Measurements from ENCODE around the gene RAN.

Gene RAN

GRCh38 chr12:130911193-130911592 lies 39.3 kb downstream of the RAN start:
- H3K4me3 ChIP-seq (ENCODE audit: low read length): no peak overlapping the region
- TF ChIP-seq CTCF (conservative IDR thresholded peaks at IDR 0.05; ENCODE audit: low read length): no peak
- no peak for DNase-seq (ENCODE audit: low read depth)

GRCh38 chr12:130911933-130912332 lies 40.1 kb downstream of the RAN start:
- no peak overlapping the region for H3K4me3 ChIP-seq (ENCODE audit: low read length)
- DNase-seq (ENCODE audit: low read depth): no peak
- TF ChIP-seq CTCF (conservative IDR thresholded peaks at IDR 0.05; ENCODE audit: low read length): no peak

- DNase-seq (ENCODE audit: low read depth): peak; percentile 61
- H3K4me3 ChIP-seq (ENCODE audit: low read length): peak overlapping the region; percentile 24
- TF ChIP-seq CTCF (conservative IDR thresholded peaks at IDR 0.05; ENCODE audit: low read length): peak; percentile 95
Observed at GRCh38 chr12:130916241-130916911, 44.5 kb downstream of the RAN start.

- DNase-seq (ENCODE audit: low read depth): no peak
- TF ChIP-seq CTCF (conservative IDR thresholded peaks at IDR 0.05; ENCODE audit: low read length): no peak
- H3K4me3 ChIP-seq (ENCODE audit: low read length): no peak overlapping the region
Observed at GRCh38 chr12:130917607-130918006, 45.7 kb downstream of the RAN start.

GRCh38 chr12:130919086-130919485 lies 47.2 kb downstream of the RAN start:
- DNase-seq (ENCODE audit: low read depth): no peak
- TF ChIP-seq CTCF (conservative IDR thresholded peaks at IDR 0.05; ENCODE audit: low read length): no peak
- no peak overlapping the region for H3K4me3 ChIP-seq (ENCODE audit: low read length)

- no peak for TF ChIP-seq CTCF (conservative IDR thresholded peaks at IDR 0.05; ENCODE audit: low read length)
- peak; percentile 64 for DNase-seq (ENCODE audit: low read depth)
- peak overlapping the region; percentile 4; the same call in 1 of the 2 replicates for H3K4me3 ChIP-seq (ENCODE audit: low read length)
Observed at GRCh38 chr12:130920119-130920703, 48.3 kb downstream of the RAN start.

GRCh38 chr12:130920723-130921381 lies 49.0 kb downstream of the RAN start:
- no peak for TF ChIP-seq CTCF (conservative IDR thresholded peaks at IDR 0.05; ENCODE audit: low read length)

More at GRCh38 chr12:130920723-130921381, 49.0 kb downstream of the RAN start:
- DNase-seq (ENCODE audit: low read depth): peak; percentile 95
- no peak overlapping the region; the same call in 1 of the 2 replicates for H3K4me3 ChIP-seq (ENCODE audit: low read length)
